Measurements from ENCODE around the gene GRWD1. TPM values are rescaled to one million over a fixed set of nuclear protein-coding genes. Genes with fewer than 3 reads are reported as not detected.

GRWD1 gene
- total and polyA plus RNA-seq, 2 of the 13 experiments (the other 11 are each of a cell fraction or from before 2014, with no cell fraction given): 10.8 to 46.6 TPM

GRCh38 chr19:48469289-48469881 lies 23.6 kb downstream of the GRWD1 start, which contains the start of gene CYTH2 (continued):
- TF ChIP-seq ZNF431 (CRISPR knock-in tag; IDR thresholded peaks at IDR 0.05; ENCODE audit: borderline replicate concordance, low read depth) (no peak), DZIP1 (CRISPR knock-in tag; IDR thresholded peaks at IDR 0.05) (no peak), ZNF841 (CRISPR knock-in tag; IDR thresholded peaks at IDR 0.05; ENCODE audit: borderline replicate concordance) (no peak), CCDC6 (CRISPR knock-in tag; IDR thresholded peaks at IDR 0.05) (no peak), ZNF672 (CRISPR knock-in tag; IDR thresholded peaks at IDR 0.05) (no peak), GZF1 (CRISPR knock-in tag; IDR thresholded peaks at IDR 0.05) (no peak), ATF3 (CRISPR knock-in tag; IDR thresholded peaks at IDR 0.05) (no peak), FOXM1 (CRISPR knock-in tag; IDR thresholded peaks at IDR 0.05) (no peak), YEATS2 (CRISPR knock-in tag; IDR thresholded peaks at IDR 0.05; ENCODE audit: borderline replicate concordance) (no peak; the same call in 1 of the 2 replicates), PAWR (CRISPR knock-in tag; IDR thresholded peaks at IDR 0.05; ENCODE audit: borderline replicate concordance) (no peak), DNMT1 (CRISPR knock-in tag; IDR thresholded peaks at IDR 0.05) (no peak), ZFX (CRISPR knock-in tag; IDR thresholded peaks at IDR 0.05; ENCODE audit: low read depth) (peak; percentile 74), ZNF644 (CRISPR knock-in tag; IDR thresholded peaks at IDR 0.05; ENCODE audit: low read depth) (no peak), CBX2 (IDR thresholded peaks at IDR 0.05; ENCODE audit: low read depth, low read length) (no peak), CBX2 (CRISPR knock-in tag; IDR thresholded peaks at IDR 0.05; ENCODE audit: low read depth) (no peak), ZNF296 (CRISPR knock-in tag; conservative IDR thresholded peaks at IDR 0.05) (no peak), ZNF501 (CRISPR knock-in tag; IDR thresholded peaks at IDR 0.05) (peak; percentile 63), TBL1XR1 (IDR thresholded peaks at IDR 0.05; ENCODE audit: borderline replicate concordance, low read length, partially characterized antibody) (no peak), ZNF790 (CRISPR knock-in tag; IDR thresholded peaks at IDR 0.05; ENCODE audit: borderline replicate concordance) (no peak), KLF13 (CRISPR knock-in tag; IDR thresholded peaks at IDR 0.05) (no peak), ZNF451 (CRISPR knock-in tag; IDR thresholded peaks at IDR 0.05) (no peak), ZNF546 (CRISPR knock-in tag; conservative IDR thresholded peaks at IDR 0.05) (peak; percentile 88; the same call in 1 of the 2 replicates), NFIC (IDR thresholded peaks at IDR 0.05; ENCODE audit: low read length) (no peak), PHF8 (CRISPR knock-in tag; IDR thresholded peaks at IDR 0.05) (peak; percentile 79)
- TF ChIP-seq, protein P1, sequence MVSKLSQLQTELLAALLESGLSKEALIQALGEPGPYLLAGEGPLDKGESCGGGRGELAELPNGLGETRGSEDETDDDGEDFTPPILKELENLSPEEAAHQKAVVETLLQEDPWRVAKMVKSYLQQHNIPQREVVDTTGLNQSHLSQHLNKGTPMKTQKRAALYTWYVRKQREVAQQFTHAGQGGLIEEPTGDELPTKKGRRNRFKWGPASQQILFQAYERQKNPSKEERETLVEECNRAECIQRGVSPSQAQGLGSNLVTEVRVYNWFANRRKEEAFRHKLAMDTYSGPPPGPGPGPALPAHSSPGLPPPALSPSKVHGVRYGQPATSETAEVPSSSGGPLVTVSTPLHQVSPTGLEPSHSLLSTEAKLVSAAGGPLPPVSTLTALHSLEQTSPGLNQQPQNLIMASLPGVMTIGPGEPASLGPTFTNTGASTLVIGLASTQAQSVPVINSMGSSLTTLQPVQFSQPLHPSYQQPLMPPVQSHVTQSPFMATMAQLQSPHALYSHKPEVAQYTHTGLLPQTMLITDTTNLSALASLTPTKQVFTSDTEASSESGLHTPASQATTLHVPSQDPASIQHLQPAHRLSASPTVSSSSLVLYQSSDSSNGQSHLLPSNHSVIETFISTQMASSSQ (IDR thresholded peaks at IDR 0.05; ENCODE audit: low read depth): no peak
- TF ChIP-seq, protein P1 (CRISPR knock-in tag; IDR thresholded peaks at IDR 0.05; ENCODE audit: borderline replicate concordance): 0 out of 2 replicates have a peak, but pooled peaks have one; percentile 42

All from HepG2 (cell line).